ENCODE measurements around the gene FTCD.

FTCD gene

GRCh38 chr21:46138383-46138970, 16.9 kb downstream of the FTCD start:
- no peak for DNase-seq (ENCODE audit: low spot score)

GRCh38 chr21:46137908-46138307, 17.5 kb downstream of the FTCD start:
- no peak for DNase-seq (ENCODE audit: low spot score)

DNA sequence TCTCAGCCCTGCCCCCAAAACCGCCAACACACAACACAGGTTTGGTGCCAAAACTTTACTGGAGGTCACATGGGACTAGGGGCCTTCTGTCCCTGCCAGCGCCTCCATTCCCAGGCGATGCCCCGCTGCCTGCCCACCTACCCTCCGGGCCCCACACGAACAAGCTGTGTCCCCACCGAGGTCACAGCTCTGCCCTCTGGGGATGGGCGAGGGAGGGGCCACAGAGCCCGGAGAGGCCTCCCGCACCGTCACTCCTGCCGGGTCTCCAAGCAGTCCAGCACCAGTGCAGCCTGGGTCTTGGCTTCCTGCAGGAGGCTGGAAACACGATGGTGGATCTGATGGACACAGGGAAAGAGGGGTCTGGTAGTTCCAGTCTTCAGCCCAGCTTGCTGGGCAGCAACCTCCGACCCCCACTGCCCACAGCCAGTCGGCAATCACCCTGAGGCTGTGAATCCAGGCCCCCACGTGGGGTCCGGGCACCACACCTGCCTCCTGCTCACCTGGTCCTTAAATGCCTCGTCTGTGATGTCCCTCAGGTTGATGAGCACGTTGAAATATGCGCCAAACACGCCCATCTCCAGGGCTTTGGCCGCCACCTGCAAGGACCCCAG, 18.5 kb downstream of the FTCD start:
- DNase-seq (ENCODE audit: low spot score), result no peak

DNA sequence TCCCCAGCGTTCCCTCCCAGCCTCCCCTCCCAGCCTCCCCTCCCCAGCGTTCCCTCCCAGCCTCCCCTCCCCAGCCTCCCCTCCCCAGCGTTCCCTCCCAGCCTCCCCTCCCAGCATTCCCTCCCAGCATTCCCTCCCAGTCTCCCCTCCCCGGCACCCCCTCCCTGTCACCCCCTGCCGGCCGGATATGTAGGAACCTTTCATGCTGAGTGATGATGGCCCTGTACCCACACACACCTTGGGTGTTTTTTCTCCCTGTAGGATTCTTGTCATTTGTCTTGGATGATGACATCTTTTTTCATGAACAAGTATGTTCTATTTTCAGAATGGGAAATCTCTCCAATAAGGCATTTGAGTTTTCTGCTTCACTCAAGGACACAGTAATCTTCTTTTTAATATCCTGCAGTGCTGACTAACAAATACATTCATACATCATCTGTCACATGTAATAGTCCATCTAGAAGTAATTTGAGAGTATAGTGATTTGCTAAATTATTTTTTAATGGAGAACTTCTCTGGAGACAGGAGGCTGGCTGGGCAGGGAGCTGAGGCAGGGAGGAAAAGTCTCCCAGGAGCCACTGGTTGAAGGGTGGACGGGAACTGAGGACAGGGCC, 19.5 kb downstream of the FTCD start:
- DNase-seq (ENCODE audit: low spot score), result no peak

DNA sequence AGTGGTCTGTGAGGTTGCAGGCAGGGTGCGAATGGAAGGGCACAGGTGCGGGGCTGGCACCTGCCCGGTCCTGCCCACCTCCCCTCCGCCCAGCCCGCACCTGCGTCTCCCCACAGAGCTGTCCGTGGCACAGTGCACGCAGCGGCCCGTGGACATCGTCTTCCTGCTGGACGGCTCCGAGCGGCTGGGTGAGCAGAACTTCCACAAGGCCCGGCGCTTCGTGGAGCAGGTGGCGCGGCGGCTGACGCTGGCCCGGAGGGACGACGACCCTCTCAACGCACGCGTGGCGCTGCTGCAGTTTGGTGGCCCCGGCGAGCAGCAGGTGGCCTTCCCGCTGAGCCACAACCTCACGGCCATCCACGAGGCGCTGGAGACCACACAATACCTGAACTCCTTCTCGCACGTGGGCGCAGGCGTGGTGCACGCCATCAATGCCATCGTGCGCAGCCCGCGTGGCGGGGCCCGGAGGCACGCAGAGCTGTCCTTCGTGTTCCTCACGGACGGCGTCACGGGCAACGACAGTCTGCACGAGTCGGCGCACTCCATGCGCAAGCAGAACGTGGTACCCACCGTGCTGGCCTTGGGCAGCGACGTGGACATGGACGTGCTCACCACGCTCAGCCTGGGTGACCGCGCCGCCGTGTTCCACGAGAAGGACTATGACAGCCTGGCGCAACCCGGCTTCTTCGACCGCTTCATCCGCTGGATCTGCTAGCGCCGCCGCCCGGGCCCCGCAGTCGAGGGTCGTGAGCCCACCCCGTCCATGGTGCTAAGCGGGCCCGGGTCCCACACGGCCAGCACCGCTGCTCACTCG, 23.3 kb downstream of the FTCD start:
- no peak for DNase-seq (ENCODE audit: low spot score)

- DNase-seq (ENCODE audit: low spot score), result no peak
Measured at GRCh38 chr21:46131588-46131837, 23.9 kb downstream of the FTCD start.

DNA sequence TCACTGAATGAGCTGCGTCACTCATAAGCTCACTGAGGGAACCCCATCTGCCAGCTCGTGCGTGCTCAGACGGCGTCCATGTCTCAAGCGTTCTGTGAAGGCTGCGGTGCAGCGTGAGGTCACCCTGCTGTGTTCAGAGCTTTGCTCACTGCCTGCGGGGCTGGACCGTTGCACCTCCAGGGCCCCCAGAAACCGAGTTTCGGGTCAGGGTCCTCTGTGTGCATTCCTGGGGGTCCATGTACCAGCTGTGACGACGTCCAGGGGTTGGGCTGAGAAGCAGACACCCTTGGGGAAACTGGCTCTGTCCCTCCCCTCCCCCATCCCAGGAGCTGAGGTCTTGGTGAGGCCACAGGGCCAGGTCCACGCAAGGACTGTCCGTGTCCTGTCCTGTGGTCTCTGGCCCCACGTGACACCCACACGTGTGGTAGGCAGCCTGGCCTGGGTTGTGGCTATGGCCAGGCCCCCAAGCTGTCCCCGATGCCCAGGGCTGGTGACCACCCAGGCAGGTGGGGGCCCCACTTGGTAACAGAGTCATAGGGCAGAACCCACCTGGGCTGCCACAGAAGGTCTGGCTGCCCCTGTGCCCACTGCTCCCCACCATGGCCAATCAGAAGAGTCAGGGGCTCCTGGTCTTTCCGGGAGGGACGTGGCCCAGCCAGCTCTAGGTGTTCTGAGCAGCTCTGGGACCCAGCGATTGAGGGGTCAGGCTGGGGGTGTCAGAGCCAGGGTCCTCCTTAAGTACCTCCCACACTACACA, 24.4 kb downstream of the FTCD start:
- DNase-seq (ENCODE audit: low spot score), result no peak

DNA sequence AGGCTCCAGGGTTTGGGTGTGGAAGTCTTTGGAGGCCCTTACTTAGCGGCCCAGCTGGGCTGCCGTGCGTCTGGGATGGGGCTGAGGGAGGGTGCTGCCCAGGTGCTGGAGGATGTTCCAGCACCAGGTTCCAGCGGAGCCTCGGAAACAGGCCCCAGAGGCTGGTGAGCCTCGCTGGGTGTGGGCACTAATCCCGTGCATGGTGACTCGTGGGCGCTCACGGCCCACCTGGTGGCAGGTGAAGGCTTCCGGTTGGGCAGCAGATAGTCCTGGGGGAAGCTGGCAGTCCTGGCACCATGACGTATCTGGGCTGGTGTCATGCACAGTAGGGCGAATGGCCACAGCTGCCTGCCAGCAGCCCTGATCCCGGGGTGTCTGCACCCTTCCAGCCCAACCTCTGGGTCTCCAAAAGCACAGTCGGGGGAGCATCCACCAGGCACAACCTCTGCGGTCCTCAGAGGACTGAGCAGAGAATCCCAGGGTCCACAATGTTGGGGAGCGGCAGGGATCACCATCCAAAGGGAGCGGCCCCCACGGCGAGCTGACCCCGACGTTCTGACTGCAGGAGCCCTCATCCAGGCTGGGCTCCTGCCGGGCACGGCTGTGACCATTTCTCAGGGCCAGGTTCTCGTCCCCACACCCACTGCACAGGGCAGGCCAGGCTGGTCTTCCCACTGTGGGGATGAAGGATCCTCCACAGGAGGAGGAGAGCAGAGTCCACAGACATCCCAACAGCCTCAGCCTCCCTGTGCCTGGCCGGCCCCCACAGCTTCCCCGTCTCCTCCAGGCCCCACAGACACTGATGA, 25.3 kb downstream of the FTCD start:
- DNase-seq (ENCODE audit: low spot score), result no peak

DNA sequence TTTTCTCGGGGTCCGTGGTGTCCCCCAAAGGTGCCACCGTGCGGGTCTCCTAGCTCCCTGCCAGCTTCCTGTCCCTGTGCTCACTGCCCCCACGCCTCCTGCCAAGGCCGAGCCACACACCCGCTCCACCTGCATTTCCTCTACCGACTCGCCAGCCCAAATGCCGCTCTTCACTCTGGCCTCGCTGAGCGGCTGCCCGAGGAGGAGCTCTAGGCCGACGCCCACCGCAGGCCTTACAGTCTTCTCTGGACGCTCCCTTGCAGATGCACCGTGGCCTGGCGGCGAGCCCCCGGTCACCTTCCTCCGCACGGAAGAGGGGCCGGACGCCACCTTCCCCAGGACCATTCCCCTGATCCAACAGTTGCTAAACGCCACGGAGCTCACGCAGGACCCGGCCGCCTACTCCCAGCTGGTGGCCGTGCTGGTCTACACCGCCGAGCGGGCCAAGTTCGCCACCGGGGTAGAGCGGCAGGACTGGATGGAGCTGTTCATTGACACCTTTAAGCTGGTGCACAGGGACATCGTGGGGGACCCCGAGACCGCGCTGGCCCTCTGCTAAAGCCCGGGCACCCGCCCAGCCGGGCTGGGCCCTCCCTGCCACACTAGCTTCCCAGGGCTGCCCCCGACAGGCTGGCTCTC, 26.3 kb downstream of the FTCD start:
- no peak for DNase-seq (ENCODE audit: low spot score)

DNA sequence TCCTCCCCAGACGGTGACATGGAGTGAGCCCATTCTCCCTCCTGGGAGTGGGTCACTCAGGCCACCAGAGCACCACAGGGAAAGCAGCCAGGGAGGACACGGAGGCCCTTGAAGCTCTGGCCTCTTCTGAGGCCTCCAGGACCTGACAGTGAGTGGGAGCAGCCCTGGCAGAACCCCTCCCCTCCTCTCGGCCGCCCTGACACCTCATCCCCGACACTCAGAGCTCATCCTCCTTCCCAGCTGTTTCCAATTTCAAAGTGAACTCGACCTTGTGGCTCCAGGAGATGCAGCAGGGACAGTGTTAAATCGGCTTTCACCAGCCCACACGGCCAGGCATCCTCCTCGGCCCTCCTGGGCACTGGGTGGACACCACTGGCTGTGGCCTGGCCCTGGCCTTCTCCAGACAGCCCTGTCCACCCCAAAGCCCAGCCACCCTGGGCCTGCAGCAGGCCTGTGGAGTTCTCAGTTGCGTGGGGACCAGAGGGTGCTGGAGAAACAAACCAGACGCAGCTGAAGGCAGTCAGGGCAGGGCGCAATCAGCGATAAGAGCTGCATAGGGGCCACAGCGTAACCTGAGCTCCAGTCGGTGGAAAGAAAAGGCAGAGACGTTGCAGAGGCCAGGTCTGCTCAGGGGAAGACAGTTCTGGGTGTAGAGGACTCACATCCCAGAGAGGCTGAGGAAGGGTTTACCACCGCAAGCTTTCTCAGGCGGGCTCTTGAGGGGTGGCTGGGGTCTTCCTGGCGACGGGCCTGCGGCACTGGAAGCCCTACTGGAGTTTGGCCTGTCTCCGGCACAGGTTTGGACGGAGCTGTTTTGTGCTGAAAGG, 27.1 kb downstream of the FTCD start:
- DNase-seq (ENCODE audit: low spot score), result no peak

DNA sequence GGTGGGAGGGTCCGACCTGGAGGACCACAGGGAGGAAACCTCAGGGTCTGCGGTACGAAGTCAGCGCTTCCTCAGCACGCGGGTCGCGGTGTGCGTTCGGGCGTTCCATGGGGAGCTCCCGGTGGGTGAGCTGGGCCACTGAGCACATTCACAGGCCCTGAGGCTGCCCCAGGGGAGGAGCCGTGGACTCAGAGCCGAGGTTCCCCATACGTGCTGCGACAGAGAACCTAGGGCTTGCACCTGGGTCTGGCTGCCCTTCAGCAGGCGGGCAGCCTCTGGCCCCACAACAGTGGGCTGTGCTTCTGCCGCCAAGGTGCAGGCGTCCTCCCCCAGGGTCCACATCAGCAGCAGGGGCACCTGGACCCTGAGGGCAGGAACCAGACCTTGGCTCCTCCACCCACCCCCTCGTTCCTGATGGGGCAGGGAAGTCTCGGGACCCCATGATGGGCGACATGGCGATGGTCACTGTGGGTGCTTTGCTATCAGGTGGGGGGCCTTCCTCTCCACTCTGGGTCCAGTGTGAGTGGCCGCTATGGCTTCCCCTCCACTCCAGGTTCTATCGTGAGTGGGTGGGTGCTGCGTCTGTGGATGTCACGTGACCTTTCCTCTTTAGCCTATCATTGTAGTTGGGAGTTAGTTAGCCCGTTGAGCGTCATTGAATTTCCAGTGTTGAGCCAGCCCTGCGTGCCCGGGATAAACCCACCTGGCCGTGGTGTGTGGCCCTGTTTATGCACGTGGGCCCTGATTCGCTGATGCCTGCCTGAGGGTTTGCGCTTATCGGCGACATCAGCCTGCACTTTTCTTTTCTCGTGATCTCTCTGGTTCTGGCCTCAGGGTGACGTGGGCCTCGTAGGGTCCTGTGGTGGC, 27.9 kb downstream of the FTCD start:
- no peak for DNase-seq (ENCODE audit: low spot score)

DNA sequence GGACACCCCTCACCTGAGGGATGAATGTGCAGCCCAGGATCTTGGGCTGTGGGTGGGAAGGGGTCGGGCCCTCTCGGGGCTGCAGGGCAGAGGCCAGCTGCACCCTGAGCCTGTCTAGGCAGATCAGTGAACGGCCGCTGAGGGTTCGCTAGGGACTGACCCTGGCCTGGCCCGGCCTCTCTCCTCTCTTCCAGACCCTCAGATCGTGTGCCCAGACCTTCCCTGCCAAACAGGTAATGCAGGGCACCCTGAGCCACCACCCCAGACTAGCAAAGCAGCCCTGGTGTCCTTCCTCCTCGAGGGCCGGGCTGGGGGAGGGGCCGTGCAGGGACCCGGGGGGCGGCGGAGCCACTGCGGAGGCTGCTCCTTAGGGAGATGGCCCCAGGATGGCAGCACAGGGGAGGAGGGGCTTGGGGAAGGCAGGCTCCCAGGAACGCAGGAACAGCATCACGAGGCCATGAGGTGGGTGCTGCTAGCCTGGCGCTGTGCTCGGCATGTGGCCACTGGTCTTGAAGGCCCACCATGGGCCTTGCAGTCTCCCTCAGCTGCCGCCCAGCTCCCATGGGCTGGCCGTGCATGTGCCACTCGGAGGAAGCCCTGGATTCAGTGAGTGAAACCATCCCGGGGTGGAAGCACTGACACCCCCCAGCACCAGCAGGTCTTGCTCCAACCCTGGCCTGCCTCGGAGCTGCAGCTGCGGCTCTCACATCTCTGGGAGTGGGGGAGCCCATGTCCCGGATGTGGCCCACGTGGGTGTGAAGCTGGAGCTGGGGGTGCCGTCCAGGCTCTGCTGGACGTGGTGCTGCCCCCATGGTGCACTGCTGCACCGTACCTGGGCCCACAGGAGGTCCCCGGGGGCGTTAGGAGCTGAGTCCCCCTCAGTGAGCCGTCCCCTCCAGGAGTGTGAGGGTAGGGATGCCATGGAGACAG, 28.8 kb downstream of the FTCD start:
- no peak for DNase-seq (ENCODE audit: low spot score)

GRCh38 chr21:46125846-46126301, 29.5 kb downstream of the FTCD start:
- DNase-seq (ENCODE audit: low spot score), result no peak

GRCh38 chr21:46124926-46125845, 30.2 kb downstream of the FTCD start:
- no peak for DNase-seq (ENCODE audit: low spot score)

DNA sequence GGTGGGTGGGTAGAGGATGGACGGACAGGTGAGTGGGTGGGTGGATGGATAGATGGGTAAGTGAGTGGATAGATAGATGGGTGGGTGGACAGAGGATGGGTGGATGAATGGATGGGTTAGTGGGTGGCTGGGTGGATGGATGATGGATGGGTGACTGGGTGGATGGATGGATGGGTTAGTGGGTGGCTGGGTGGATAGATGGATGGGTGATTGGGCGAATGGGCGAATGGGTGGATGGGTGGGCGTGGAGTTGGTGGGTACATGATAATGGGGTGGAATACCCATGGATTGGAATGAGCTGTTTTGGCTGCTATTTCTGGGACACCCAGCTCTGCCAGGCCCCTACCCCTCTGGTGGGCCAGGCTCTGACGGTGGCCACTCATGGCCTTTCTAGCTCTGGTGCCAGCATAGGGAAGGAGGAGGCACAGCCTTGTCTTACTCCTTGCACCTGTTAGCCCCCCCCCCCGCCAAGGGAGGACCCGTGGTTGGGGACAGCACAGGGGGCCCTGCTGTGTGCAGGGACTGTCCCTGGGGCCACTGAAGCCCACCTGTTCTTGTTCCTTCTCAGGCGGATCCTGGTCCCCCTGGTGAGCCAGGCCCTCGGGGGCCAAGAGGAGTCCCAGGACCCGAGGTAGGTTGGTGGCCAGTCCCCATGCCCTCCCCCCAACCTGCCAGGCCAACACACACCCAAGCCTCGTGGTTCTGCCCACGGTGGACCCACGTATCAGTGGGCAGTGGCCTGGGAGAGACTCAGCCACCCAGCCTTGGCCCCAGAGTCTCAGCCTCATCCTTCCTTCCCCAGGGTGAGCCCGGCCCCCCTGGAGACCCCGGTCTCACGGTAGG, 31.1 kb downstream of the FTCD start:
- no peak for DNase-seq (ENCODE audit: low spot score)
